ENCODE measurements around the gene BTNL3. TPM values are rescaled to one million over a fixed set of nuclear protein-coding genes. Genes with fewer than 3 reads are reported as not detected.
"Not testable (repeated sequence)": the region's sequence is repeated elsewhere in the genome, so short reads cannot be mapped to it uniquely, and the experiment has no call there.

The BTNL3 gene
- not detected in 2 replicates for total RNA-seq

GRCh38 chr5:180988592-180988991 is at the start of gene BTNL3:
Gene BTNL3, plus strand, starts transcription at chr5:180988846. Its CDS starts 183 bp downstream, at chr5:180989029.
- no peak for DNase-seq

- no peak for DNase-seq
These were observed 38.2 kb upstream of the BTNL3 start for GRCh38 chr5:180950291-180950949.

GRCh38 chr5:180959661-180960060 is 29.0 kb upstream of the BTNL3 start:
- no peak for DNase-seq

GRCh38 chr5:180960209-180960608 is 28.4 kb upstream of the BTNL3 start:
- DNase-seq: no peak

- DNase-seq: no peak
These were observed 19.2 kb upstream of the BTNL3 start for GRCh38 chr5:180969406-180969805.

- no peak for DNase-seq
These were observed 18.3 kb upstream of the BTNL3 start for GRCh38 chr5:180970336-180970735.

GRCh38 chr5:180970875-180971274 is 17.8 kb upstream of the BTNL3 start:
- no peak for DNase-seq

GRCh38 chr5:180974612-180975315 is 13.9 kb upstream of the BTNL3 start:
- DNase-seq: no peak

- DNase-seq: no peak
These were observed 13.3 kb upstream of the BTNL3 start for GRCh38 chr5:180975338-180975737.

- no peak for DNase-seq
These were observed 12.1 kb upstream of the BTNL3 start for GRCh38 chr5:180976518-180976917.

GRCh38 chr5:180977852-180978251 is 10.8 kb upstream of the BTNL3 start:
- DNase-seq: no peak

GRCh38 chr5:180982008-180982741 is 6.5 kb upstream of the BTNL3 start:
- DNase-seq: peak; percentile 5

GRCh38 chr5:180988016-180988415 is 630 bp upstream of the BTNL3 start:
- no peak for DNase-seq

- no peak for DNase-seq
These were observed 1.6 kb downstream of the BTNL3 start for GRCh38 chr5:180990086-180990881.

GRCh38 chr5:180990882-180991242 is 2.2 kb downstream of the BTNL3 start:
- no peak for DNase-seq

GRCh38 chr5:181001947-181002346 is 13.3 kb downstream of the BTNL3 start:
- DNase-seq: no peak

GRCh38 chr5:181005791-181006190 is 17.1 kb downstream of the BTNL3 start:
- DNase-seq: no peak

- DNase-seq: no peak
These were observed 19.5 kb downstream of the BTNL3 start for GRCh38 chr5:181008136-181008535.

GRCh38 chr5:181010018-181010417 is 21.4 kb downstream of the BTNL3 start:
- not testable (repeated sequence) for DNase-seq

- DNase-seq: not testable (repeated sequence)
These were observed 26.0 kb downstream of the BTNL3 start for GRCh38 chr5:181014654-181015053.

GRCh38 chr5:181017448-181017847 is 28.8 kb downstream of the BTNL3 start:
- DNase-seq: not testable (repeated sequence)

- DNase-seq: no peak
These were observed 32.0 kb downstream of the BTNL3 start for GRCh38 chr5:181020688-181021087.

Measured in dermis blood vessel endothelial cell (primary cell).